Ammon's horn (tissue), 1 donor: ENCODE results near the gene STIP1.
A peak's percentile ranks its signal among the peaks of the same experiment; 100 is the strongest.

Experiments used
- DNase-seq: peaks from one replicate; pipeline ENCODE4 v3.0.0-alpha.2; 2016; ENCODE audit warnings: low spot score

STIP1 gene

DNA sequence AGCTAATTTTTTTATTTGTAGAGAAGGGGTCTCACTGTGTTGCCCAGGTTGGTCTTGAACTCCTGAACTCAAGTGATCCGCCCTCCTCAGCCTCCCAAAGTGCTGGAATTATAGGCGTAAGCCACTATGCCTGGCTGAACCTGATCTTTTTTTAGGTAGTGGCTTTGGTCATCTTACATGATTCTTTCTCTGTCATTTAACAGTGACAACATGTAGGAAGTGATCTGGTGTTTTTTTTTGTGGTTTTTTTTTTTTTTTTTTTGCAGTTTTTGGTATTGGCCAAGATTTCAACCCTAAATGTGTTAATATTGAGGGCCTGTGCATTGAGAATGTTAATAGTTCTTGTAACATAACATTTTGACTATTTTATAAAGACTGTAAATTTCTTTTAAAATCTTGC, 12.5 kb downstream of the STIP1 start:
- DNase-seq: no peak

DNA sequence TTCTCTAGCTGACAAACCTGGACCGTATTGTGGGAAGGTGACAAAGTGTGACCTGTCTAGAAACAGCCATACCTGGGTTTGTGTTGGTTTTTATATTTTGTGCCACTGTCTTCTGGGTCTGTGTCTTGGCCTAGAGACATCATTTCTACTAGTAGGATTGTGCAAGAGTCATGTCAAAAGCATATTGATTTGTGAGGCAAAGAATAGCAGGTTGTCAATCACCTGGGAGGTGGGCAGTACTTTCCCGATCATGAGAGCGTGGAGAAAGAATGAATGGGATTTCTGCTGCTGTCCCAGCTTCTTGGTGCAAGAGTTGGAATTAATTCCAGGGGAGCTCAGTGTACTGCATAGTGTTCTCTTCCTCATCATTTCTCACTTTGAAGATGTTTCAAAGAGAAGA, 15.6 kb downstream of the STIP1 start:
- no peak for DNase-seq

DNA sequence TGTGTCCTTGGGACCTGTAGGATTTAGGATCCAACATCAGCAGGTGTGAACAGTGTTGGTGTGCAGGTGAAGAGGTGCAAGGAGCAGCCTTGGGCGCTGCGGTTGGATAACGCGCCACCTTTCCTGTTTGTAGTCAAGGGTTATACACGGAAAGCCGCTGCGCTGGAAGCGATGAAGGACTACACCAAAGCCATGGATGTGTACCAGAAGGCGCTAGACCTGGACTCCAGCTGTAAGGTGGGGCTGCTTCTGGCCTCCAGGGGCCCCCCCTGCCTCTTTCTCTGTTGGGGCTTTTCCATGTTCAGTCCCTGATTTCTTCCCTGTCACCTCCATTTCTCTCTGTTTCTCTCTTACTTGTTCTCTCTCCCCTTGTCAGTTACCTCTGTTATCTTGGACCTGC, 17.0 kb downstream of the STIP1 start:
- DNase-seq: no peak

DNA sequence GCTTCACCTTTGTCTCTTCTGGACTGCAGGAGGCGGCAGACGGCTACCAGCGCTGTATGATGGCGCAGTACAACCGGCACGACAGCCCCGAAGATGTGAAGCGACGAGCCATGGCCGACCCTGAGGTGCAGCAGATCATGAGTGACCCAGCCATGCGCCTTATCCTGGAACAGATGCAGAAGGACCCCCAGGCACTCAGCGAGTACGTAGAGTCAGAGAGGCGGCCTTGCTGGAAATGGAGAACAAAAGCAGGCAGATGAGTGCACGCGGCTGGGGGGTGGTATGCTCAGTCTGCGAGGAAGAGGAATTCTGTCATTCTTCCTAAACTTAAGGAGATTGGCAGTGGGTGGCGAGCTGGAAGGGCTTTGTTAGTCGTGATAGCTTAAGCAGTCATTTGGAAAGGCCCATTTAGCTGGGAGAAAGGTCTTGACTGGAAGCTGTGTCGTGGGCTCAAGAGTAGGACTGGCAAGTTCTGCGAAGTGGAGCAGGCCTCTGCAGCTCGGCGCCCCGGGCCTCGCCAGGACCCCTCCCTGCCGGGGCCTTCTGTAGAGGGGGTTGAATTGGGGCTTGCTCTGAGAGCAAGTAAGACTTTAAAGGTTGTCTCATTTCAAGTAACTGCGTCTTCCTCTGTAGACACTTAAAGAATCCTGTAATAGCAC, 17.6 kb downstream of the STIP1 start:
- no peak for DNase-seq

DNA sequence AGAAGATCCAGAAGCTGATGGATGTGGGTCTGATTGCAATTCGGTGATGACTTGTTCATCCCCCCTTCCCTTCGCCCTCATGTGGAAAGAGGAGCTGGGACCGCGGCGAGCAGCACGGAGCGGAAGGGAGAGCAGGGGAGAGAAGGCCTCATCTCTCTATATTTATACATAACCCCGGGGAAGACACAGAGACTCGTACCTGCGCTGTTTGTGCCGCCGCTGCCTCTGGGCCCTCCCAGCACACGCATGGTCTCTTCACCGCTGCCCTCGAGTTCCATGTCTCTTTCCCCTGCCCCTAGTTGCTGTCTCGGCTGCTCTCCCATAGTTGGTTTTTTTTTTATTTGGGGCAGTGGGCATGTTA, 18.1 kb downstream of the STIP1 start:
- DNase-seq: no peak

DNA sequence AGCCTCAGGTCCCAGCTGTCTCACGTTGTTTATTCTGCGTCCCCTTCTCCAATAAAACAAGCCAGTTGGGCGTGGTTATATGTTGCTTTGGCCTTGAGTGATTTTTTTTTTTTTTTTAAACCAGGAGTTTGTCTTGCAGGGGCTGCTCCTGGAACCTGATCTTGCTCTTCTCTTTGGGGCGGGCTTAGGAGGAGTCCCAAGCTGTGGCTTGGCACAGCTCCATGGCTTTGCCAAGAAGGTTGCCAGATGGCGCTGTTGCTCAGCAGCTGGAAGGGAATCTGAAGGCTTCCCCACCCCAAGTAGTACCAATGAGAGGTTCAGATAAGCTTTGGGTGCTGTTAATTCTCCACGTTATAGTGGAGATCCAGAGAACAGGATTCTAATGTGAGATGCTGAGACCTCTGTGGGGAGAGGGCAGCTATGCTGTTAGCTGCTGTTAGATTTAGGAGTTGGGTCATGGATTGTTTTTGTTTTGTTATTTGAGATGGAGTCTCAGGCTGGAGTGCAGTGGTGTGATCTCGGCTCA, 18.6 kb downstream of the STIP1 start:
- peak; percentile 95 for DNase-seq

DNA sequence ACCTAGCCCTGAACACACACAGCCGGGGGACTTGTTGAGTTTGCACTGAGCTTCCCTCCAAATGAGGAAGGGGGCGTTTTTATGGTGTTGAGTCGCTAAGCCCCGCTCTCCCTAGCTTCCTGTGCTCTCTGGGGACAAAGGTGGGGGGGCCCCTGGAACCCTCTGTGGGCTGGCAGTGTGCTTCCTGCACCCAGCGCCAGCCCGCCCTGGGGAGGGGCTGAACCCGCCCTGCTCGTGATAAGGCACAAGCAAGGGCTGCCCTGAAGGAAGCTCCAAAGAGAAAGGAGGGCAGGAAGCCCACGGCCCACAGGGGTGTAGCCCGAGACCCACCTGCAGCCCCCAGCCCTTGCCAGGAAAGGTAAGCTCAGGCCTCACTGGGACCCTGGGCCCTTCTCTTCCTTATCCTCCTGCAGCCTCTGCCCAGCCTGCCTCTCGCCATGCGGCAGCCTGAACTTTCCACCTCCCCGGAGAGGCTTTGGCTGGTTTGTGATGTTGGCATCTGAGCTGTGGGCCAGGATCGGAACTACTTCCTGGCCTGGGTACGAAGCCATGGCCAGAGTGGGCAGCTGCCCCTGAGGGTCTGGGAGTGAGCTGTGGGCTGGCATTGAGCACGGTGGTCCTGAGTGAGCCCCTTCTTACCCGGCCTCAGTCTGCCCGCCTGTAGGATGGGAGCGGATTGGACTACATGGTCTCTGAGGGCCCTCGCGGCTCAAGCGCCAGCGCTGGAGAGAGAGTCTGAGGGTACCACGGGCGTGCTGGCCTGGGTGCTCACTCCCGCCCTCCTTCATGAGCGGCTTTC, 20.7 kb downstream of the STIP1 start, which contains the start of gene FERMT3:
Gene FERMT3, plus strand, starts transcription at position 265 of the 799 bp plus-strand sequence. CDS start 644 bp downstream, outside the sequence.
- no peak for DNase-seq

DNA sequence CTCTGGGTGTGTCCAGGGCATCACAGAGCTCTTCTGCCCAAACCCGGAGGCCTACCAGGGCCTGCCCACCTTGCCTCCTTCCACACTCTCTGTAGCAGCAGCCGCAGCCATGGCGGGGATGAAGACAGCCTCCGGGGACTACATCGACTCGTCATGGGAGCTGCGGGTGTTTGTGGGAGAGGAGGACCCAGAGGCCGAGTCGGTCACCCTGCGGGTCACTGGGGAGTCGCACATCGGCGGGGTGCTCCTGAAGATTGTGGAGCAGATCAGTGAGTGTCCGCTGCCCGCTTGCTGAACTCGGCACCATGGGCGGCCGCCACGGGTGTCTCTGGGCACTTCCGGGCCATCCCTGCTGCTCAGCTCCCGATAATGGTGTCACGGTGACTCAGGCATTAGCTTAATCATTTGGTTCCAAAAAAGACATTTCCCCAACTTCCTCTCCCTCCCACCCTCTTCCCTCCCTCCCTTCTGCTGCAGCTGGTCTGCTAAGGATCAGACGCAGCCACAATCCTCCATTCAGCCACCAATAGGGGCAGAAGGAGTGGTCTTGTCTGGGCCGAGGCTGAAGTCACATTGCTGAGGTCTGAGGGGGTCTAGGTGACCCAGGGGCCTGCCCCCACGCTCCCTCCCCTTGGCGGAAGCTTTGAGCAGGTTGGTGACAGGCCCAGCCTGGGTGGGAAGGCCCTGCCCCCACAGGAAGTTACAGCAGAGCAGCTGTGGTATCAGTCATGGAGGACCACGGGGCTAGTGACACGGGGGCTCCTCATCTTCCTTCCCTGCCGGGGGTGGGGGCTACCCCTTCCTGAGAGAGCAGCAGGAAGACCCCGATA, 21.5 kb downstream of the STIP1 start:
- peak; percentile 68 for DNase-seq

DNA sequence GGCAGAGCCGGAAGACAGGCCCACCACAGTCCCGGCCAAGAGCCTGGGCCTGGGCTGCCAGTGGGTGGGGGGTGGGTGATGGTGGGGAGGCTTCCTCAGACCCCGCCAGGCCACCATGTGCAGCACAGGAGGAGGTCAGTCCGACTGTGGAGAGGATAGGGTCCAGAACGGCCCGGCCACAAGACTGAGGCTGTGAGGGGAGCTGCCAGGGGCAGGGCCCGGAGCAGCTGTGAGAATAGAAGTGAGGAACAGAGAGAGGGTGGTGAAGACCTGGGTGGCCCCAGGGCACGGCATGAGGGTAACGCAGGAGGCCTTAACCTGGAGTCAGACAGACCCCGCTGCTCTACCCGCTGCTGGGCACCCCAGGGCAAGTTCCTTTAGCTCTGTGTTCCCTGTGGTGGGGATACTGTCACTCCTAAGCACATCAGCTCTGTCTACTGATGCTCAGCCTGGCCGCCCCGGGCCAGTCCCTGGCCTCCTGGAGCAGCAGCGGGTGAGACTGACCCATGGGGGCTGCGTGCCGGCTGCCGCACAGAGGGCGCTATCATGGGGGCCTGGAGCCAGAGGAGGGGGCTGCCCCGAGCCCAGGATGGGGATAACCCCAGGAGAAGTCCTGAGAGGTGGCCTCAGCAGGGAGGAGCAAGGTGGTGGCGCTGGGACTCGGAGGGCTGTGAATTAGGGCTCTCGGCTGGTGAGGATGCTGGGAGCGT, 22.3 kb downstream of the STIP1 start:
- no peak for DNase-seq

DNA sequence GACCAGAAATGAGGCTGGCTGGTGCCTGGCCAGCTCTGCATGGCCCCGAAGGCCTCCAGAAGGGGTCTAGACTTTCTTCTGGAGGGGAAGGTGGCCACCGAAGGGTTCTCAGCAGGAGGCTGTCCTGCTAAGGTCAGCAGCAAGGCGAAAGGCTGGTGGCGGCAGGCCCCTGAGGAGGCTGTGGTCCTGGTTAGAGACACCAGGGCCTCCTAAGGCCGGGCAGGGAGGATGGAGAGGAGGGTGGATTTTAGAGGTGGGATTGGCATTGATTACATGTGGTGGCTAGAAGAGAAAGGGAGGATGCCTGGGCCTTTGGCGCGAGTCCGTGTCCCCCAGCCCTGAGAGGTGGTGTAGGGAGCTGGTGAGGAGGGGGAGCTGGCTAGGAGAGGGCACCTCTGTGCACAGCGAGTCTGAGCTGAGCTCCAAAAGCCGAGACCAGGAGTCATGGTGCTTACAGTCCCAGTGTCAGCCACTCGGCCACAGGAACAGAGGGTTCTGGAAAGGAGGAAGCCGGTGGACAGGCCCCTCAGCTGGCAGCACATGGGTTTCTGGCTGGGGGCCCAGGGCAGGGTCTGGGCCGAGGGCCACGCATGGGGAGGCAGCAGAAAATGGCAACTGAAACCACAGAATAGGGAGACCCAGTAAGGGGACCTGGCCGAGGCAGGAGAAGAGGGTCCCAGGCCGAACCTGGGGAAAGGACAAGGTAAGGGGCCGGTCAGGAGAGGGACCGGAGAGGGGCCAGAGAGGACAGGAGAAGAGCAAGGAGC, 23.0 kb downstream of the STIP1 start:
- DNase-seq: no peak

DNA sequence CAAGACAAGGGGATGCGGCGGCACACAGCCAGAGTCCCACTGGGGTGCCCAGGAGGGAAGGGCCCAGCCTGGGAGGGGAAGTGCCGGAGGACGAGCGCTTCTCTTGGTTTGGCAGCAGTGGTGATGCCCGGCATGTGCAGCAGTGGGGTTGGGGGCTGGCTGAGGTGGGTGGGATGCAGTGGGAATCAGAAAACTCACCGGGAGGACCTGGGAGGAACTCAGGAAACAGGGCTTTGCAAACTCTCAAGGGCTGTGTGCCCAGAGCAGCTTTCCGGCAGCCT, 23.5 kb downstream of the STIP1 start:
- DNase-seq: no peak

DNA sequence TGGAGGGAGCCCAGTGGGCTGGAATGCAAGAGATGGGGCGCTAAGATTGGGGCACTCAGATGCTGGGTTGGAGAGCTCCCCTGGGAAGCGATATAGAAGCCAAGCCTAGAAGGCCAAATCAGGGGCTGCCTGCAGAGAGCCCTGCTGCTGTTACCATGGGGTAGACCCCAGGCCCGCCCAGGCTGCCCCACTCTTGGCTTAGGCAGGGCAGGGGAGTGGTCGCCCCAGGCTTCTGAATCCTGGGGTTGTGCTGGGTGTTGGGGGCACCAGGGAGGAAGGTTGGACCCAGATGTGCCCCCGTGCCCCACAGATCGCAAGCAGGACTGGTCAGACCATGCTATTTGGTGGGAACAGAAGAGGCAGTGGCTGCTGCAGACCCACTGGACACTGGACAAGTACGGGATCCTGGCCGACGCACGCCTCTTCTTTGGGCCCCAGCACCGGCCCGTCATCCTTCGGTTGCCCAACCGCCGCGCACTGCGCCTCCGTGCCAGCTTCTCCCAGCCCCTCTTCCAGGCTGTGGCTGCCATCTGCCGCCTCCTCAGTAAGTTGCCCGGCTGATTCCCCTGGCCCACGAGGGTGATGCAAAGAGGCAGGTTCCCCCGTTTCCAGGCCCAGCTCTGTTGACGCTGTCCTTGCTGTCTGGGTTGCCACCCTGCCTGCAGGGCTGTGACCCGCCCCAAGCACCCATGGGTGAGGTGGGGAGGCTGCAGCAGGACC, 24.5 kb downstream of the STIP1 start:
- DNase-seq: no peak

DNA sequence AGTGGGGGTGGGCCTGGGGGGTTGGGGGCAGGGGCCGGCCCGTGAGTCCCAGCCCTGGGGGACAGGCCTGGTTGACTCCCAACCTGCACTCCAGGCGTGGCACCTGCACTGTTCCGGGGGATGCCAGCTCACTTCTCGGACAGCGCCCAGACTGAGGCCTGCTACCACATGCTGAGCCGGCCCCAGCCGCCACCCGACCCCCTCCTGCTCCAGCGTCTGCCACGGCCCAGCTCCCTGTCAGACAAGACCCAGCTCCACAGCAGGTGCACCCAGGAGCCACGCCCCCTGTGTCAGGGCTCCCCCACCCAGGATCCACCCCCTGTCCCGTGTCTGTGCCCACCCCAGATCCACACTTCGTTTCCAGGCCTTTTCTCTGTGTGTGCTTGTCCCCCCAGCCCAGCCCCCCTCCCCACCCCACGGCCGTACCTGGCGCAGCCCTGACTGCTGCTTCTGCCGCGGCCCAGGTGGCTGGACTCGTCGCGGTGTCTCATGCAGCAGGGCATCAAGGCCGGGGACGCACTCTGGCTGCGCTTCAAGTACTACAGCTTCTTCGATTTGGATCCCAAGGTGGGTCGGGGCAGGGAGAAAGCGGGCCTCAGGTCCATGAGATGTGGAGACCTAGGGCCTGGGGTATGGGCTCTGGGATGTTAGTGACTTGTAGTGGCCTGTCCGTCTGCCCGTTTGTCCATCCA, 25.4 kb downstream of the STIP1 start:
- no peak for DNase-seq

DNA sequence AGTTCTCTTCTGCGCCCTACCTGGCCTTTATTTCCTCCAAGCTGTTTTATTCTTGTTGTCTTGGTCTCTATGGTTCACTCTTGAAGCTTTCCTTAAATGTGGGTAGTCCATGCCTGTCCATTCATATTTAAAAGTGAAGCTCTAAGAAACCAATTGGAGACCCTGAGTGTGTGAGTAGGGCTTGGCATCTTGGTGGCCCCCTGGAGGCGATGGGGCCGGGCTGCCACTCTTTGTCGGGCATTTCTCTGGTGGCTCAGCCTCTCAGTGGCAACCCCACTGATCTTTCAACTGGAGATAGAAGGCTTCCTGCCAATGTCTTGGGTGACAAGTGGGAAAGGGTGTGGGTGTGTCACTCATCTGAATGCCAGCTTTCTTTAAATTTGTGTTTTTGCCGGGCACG, 30.9 kb downstream of the STIP1 start:
- DNase-seq: no peak

DNA sequence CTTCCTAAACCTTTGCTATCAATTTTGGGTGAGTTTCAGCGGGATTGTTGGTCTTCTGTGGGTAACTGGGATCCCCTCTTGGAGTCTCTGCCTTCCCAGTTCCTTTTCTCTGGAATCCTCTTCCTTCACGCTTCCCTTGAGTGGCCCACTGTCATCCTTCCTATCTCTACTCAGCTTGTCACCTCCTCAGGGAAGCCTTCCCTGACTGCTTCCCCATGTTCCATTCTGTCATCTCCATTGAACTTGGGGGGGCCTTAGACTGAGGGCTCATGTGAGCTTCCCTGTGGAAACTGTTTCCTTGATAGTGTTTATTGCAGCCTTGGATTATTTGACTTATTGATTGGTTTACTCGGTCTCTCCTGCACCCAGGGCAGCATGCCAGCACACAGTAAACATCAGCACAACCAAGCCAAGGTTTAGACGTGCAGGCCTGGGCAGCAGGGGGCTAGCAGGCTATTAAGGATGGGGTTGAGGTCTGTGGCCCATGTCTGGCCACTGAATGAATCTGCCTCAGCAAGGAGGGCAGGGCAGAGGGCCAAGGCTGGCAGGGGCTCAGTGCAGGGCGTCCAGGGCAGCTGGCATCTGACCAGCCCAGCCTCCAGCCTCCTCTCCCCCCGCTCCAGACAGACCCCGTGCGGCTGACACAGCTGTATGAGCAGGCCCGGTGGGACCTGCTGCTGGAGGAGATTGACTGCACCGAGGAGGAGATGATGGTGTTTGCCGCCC, 32.8 kb downstream of the STIP1 start:
- DNase-seq: no peak

DNA sequence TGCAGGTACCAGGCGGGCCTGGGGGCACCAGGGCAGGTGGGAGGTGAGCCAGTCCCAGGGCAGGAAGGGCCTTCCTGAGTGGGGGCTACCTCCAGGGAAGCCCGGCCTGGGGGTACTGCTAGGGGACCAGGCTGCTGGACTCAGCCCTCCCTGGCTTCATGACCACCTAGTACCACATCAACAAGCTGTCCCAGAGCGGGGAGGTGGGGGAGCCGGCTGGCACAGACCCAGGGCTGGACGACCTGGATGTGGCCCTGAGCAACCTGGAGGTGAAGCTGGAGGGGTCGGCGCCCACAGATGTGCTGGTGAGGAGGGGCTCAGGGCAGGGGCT, 33.3 kb downstream of the STIP1 start:
- no peak for DNase-seq

DNA sequence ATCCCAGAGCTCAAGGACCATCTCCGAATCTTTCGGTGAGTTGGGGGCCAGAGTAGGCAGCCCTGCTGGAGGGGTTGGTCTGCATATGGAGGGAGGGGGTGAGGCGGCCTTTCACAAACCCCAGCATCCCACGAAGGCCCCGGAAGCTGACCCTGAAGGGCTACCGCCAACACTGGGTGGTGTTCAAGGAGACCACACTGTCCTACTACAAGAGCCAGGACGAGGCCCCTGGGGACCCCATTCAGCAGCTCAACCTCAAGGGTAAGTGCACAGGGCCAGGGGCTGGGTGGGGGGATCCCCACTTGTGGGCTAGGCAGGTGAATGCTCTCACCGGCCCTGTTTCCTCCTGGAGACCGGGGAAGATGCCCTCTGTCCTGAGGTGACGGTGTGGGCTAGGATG, 33.8 kb downstream of the STIP1 start:
- no peak for DNase-seq

DNA sequence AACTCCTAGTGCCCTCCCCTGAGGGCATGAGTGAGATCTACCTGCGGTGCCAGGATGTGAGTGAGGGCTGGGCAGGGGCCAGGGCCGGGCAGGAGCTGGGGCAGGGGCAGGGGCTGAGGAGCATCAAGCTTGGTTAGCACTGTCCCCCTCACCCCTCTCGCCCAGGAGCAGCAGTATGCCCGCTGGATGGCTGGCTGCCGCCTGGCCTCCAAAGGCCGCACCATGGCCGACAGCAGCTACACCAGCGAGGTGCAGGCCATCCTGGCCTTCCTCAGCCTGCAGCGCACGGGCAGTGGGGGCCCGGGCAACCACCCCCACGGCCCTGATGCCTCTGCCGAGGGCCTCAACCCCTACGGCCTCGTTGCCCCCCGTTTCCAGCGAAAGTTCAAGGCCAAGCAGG, 34.3 kb downstream of the STIP1 start:
- DNase-seq: no peak

DNA sequence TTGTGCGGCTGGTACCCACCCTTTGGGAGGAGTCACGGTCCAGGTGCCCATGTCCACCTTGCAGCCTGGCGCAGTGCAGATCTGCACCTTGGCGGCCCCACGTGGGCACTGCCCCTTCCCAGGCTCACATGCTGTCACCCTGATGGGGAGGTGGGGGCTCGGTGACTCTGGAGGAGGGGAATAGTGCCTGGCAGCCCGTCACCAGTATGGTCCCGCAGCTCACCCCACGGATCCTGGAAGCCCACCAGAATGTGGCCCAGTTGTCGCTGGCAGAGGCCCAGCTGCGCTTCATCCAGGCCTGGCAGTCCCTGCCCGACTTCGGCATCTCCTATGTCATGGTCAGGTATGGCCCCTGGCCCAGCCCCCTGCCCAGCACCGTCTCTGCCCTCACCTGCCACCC, 34.8 kb downstream of the STIP1 start:
- DNase-seq: no peak

DNA sequence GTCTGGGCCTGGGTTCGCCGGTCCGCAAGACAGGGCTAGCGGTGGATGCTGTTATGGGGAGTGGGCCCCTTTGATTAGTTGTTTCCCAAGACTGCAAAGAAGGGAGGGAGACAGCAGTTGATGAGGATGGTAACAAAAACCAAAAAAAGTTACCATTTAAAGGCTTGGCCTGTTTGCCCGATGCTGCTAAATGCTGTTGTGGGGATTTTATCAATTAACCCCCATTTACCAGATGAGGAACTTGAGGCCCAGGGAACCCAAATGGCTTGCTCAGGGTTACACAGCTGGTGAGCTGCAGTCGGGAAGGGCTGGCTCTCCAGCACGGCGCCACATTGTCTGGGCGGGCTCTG, 36.7 kb downstream of the STIP1 start:
- DNase-seq: no peak
